GM18511 (cell line): Measurements from ENCODE around the gene ACD.

ENCODE experiments used
- ATAC-seq: cut with Tn5 transposase; IDR thresholded peaks from one replicate; pipeline ENCODE4 v1.9.1; 2021; ENCODE audit warnings: mild to moderate bottlenecking, moderate library complexity; ENCODE audit not compliant: unreplicated experiment

ACD gene

DNA sequence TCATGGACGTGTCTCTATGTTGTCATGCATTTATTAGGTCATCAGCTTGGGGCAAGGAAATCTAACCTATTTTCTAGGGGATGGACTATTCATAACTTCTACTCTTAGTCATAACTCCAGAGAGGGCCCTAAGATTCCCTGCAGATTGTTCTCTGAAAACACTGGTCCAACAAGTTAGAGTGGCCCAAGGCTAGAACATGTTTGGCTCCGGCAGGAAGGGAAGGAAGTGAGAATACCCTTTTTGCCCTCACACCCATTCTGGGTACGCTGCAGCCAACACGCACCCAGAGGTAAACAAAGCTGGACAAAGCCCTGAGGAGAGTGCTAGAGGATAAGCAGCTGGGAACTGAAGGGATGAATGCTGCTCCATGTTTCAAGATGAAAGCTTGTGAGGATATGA is 16.5 kb upstream of the ACD start:
- no peak for ATAC-seq

- no peak for ATAC-seq
These were observed 15.9 kb upstream of the ACD start for GRCh38 chr16:67675999-67676398.

- no peak for ATAC-seq
These were observed 15.5 kb upstream of the ACD start for GRCh38 chr16:67675579-67675935.

DNA sequence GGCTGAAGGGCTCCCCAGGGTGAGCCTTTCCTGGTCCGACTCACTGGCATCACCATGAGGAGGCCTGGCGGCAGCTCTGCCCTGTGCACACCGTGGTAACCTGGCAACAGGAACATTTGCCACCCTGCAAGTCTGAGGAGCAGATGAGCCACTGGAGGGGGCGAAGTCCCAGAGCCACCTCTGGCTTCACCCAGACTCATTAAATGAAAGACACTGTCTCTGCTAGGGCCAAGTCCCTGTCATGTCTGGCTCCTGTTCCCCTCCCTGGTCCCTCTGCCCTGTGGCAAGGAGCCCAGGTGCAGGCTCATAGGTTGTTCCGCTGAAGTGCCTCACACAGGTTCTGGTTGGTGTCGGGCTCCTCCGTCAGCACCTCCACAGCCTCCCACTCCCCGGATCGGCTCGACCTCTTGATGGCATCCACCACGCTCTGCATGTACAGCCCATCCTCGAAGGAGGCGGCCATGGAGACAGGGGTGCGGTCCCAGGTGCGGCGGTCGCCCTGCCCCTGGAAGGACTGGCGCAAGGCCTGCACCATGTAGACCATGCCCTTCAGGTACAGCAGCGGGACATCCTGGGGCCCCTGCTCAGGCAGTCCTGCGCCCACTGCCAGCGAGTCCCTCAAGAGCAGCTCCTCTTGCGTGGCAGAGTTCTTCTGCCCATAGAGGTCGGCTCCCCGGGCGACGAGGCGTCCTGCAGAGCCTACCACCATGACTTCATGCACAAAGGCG is 15.0 kb upstream of the ACD start:
- no peak for ATAC-seq

- no peak for ATAC-seq
These were observed 13.9 kb upstream of the ACD start for GRCh38 chr16:67673712-67674580.

DNA sequence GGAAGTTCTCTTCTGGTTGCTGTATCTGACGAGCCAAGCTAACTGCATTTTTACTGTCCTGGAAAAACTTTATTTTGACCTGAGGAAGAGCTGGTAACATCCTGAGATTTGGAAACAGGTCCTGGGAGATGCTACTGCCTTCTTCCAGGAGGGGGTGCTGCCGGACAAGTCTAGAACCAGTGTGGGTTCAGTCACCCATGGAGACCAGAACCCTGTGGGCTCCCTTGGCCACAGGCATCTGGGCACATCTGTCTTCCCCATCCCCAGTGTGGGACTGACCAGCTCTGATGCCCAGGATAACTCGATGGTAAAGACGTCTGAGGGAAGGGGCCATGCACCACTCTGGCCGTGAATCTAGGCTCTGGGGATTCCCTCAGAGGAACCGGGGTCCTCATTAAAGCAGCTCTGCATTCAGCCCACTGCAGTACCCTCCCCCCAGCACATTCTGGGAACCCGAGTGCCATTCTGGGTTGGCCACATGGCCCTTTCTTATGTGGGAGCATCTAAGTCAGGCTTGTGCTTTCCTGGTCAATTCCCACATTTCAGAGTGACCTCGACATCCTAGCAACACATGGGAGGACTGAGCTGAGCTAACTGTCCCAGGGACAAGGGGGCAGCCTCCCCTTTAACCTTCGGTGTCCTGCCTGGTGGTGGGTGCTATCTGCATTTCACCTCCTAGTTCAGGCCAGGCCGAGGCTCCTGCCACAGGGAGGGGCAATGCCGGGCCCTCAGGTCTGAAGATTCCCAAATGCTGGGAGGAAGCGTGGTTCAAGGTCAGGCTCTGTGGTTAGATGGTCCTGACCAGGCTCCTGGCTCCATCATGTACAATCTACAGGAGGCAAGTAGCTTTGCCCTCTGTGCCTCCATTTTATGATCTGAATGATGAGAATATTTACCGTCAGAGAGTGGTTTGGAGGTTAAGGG is 12.9 kb upstream of the ACD start:
- no peak for ATAC-seq

DNA sequence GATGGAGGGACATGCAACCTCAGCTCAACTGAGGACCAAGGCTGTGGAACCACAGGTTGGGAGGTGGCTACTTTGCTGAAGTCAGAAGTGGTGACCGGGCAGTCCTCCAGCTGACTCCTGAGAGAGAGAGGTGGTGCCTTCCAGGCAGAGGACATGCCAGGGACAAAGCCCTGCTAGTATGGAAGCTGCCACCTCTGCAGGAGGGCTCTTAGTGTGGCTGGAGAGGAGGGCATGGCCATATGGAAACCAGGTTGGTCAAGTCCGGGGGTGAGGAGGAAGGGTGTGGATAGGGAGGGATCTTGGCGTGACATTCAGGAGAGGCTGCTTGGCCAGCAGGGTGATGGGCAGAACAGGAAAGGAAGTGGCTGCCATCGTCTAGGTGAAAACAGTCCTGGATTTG is 12.2 kb upstream of the ACD start:
- ATAC-seq, result no peak

DNA sequence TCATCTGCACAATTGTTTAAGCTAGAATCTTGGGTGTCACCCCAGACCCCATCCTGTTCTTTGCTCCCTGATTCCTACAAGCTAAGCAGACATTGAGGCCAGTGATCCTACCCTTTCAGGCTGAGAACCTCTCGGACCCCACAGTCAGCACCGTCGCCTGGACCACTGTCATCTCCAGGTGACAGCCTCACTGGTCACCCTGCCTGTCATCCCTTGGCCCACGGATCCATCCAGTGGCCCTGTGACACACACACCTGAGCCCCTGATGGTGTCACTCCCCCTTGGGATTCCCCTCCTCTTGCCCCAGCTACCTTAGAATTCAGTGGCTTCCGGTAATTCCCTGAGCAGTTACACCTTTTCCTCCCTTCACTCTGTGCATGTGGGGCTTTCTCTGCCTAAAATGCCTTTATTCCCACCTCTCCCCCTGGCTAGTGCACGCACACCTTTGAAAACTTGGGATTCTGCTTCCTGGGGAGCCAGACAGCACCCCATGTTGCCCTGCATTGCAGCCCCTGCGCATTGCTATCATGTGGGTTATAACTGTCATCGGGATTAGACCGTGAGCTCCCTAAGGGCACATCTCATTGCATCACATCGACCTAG is 9.5 kb upstream of the ACD start:
- no peak for ATAC-seq

- ATAC-seq, result no peak
These were observed 8.6 kb upstream of the ACD start for GRCh38 chr16:67668495-67669157.

DNA sequence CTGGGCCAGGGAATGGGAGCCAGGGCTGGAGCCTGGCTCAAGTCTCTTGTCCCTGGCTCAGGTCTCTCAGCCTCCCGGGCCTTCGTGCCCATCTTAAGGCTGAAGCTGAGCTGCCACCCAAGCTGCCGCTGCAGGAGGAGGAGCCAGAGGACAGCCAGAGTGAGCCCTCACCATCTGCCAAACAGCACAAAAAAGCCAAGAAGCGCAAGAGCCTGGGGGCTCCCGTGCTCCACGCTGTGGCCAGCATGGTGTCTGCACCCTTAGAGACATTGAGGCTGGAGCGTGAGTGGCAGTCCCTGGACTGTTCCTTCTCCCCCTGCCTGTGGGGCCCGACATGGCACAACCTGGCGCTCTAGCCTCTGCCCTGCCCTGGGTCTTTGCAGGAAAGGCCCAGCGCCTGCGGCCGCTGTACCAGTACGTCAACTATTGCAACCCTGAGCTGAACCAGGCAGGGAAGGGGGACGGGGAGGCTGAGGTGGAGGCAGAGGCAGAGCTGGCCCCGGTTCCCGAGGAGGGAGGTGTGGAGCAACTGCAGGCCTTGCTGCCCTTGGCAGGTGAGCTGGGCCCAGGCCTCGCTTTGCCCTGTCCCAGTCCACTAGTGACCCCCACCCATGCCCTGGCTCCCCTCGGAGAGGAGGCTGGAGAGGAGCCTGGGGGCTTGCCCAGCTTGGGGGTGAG is 7.9 kb upstream of the ACD start:
- peak; percentile 82 for ATAC-seq

GRCh38 chr16:67667453-67667816 is 7.4 kb upstream of the ACD start:
- ATAC-seq, result no peak

- peak; percentile 60 for ATAC-seq
These were observed 6.7 kb upstream of the ACD start, which contains the start of the genes C16orf86 and ENKD1 for GRCh38 chr16:67666559-67667452. TSS of gene C16orf86 (plus strand) at chr16:67666814. CDS start at chr16:67666971, 157 bp downstream. TSS of gene ENKD1 (minus strand) at chr16:67666750. CDS start at chr16:67666442, 308 bp downstream.

DNA sequence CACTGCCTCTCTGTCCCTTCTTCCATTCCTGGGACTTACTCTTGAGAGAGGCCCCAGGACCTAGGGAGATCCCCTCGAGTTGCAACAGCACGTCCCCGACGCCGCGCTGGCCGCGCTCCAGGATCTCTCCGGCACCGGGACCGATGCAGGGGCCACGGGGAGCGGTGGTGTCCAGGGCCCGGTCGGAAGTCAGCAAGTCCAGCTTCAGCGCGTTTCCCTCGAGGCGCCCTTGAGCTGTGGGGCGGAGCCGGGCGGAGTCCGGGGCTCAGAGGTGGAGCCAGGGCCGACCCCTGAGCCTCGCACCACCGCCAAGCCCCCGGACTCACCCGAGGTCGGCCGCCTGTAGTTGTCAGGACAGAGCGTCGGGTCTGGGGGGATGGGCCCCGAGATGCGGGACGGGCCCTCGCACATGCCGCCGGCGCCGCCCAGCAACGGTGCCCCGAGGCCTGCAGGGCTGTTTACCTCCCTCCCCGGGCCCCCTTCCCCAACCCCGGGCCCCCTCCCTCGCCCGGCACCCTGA is 6.0 kb upstream of the ACD start:
- ATAC-seq, result no peak

- no peak for ATAC-seq
These were observed 5.5 kb upstream of the ACD start for GRCh38 chr16:67665598-67665997.

DNA sequence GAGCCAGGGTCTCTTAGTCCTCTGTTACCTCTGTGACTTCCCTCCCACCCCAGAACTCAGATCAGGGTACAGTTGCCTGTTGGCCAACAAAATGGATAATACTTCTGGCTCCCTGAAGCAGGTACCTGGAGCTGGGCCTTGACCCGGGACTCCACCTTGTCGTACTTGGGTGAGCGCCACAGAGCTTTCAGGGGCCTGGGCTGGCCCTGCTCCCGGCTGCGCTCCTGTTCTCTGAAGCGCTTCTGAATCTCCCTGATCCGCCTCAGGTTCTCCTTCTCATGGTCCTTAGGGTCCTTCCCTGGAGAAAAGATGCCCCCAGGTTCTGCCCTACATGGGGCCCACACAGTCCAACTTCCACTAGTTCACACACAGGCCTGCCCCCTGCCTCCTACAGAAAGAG is 4.8 kb upstream of the ACD start:
- ATAC-seq, result no peak

- ATAC-seq, result no peak
These were observed 4.2 kb upstream of the ACD start for GRCh38 chr16:67664258-67664657.

GRCh38 chr16:67663877-67664222 is 3.8 kb upstream of the ACD start:
- no peak for ATAC-seq

GRCh38 chr16:67663151-67663876 is 3.3 kb upstream of the ACD start:
- ATAC-seq, result no peak
